IMR-90 (cell line): ENCODE results near the gene MROH8. TPM values are rescaled to one million over a fixed set of nuclear protein-coding genes. Genes with fewer than 3 reads are reported as not detected.

ENCODE experiments used
- ATAC-seq: fragments of 200-7000 bp; cut with Tn5 transposase; 2 replicates; pipeline ENCODE4 v1.9.1; 2020; ENCODE audit warnings: low read depth, mild to moderate bottlenecking, moderate library complexity
- BruUV-seq: library from RNA; stranded (reverse); fragments of 400-500 nt; replicated peaks from 2 replicates; lab custom pipeline; 2021; lab: Mats Ljungman, UMichigan
- CTCF ChIA-PET: fragments of 300-600 bp; formaldehyde crosslinking; extraction: SDS; loops from one replicate; lab custom pipeline; 2021; ENCODE audit warnings: antibody characterized with exemption; lab: Yijun Ruan, JAX
- POLR2A ChIA-PET: fragments of 300-600 bp; sonication (Branson Sonifier 250); formaldehyde crosslinking; loops from one replicate; lab custom pipeline; 2022; ENCODE audit warnings: antibody characterized with exemption; ENCODE audit not compliant: unreplicated experiment; lab: Charles Lee
- DNase-seq: peaks from one replicate; pipeline ENCODE4 v3.0.0; 2013
- H2AFZ ChIP-seq: replicated peaks from 2 replicates; pipeline ENCODE3; 2013; ENCODE audit warnings: low read length, mild to moderate bottlenecking; ENCODE audit not compliant: poor library complexity
- H2AK5ac ChIP-seq: 2 replicates; pipeline ENCODE4 v1.6.1; 2013; ENCODE audit warnings: low read depth, low read length, inconsistent platforms
- H2AK9ac ChIP-seq: replicated peaks from 2 replicates; pipeline ENCODE3; 2013; ENCODE audit warnings: mild to moderate bottlenecking, low read depth, low read length, moderate library complexity; ENCODE audit not compliant: poor library complexity
- H2BK120ac ChIP-seq: 2 replicates; pipeline ENCODE4 v1.6.1; 2013; ENCODE audit warnings: low read depth, low read length, inconsistent platforms
- H2BK15ac ChIP-seq: 3 replicates; pipeline ENCODE4 v1.6.1; 2013; ENCODE audit warnings: low read depth, low read length, inconsistent platforms
- H2BK20ac ChIP-seq: 2 replicates; pipeline ENCODE4 v1.6.1; 2013; ENCODE audit warnings: low read depth, mild to moderate bottlenecking, inconsistent platforms, low read length, moderate library complexity
- H2BK5ac ChIP-seq: 2 replicates; pipeline ENCODE4 v1.6.1; 2013; ENCODE audit warnings: mild to moderate bottlenecking, low read depth, low read length, inconsistent platforms; ENCODE audit not compliant: poor library complexity, severe bottlenecking
- H3K14ac ChIP-seq: replicated peaks from 2 replicates; pipeline ENCODE4 v1.6.1; 2013; ENCODE audit warnings: low read depth, low read length, inconsistent platforms
- H3K18ac ChIP-seq: 2 replicates; pipeline ENCODE4 v1.6.1; 2013; ENCODE audit warnings: low read depth, low read length, control low read depth
- H3K23ac ChIP-seq: 2 replicates; pipeline ENCODE4 v1.6.1; 2013; ENCODE audit warnings: low read depth, low read length, inconsistent platforms
- H3K27ac ChIP-seq: 2 replicates; pipeline ENCODE4 v1.5.1; 2013; ENCODE audit warnings: mild to moderate bottlenecking, control low read depth, low read length; ENCODE audit not compliant: insufficient read depth
- H3K27me3 ChIP-seq: 2 replicates; pipeline ENCODE4 v1.6.1; 2013; ENCODE audit warnings: low read length; ENCODE audit not compliant: control insufficient read depth, insufficient read depth
- H3K36me3 ChIP-seq: 2 replicates; pipeline ENCODE4 v1.6.1; 2013; ENCODE audit warnings: low read length, mixed read lengths; ENCODE audit not compliant: control insufficient read depth, insufficient read depth
- H3K4ac ChIP-seq: 2 replicates; pipeline ENCODE4 v1.6.1; 2013; ENCODE audit warnings: low read depth, low read length, inconsistent platforms
- H3K4me1 ChIP-seq: 2 replicates; pipeline ENCODE4 v1.6.1; 2013; ENCODE audit warnings: low read length, mixed read lengths; ENCODE audit not compliant: control insufficient read depth, insufficient read depth
- H3K4me2 ChIP-seq: 2 replicates; pipeline ENCODE4 v1.6.1; 2013; ENCODE audit warnings: low read depth, mild to moderate bottlenecking, control low read depth, low read length, moderate library complexity
- H3K4me3 ChIP-seq: 2 replicates; pipeline ENCODE4 v1.5.1; 2013; ENCODE audit warnings: low read depth, mild to moderate bottlenecking, control low read depth, low read length, moderate library complexity; ENCODE audit not compliant: insufficient read depth
- H3K56ac ChIP-seq: 2 replicates; pipeline ENCODE4 v1.6.1; 2013; ENCODE audit warnings: low read length, inconsistent platforms; ENCODE audit not compliant: insufficient read depth; ENCODE audit errors: extremely low read depth
- H3K79me1 ChIP-seq, 2 experiments: 2 replicates each; pipeline ENCODE4 v1.6.1; 2013; ENCODE audit warnings: low read length in 2 of 2, inconsistent platforms in 1 of 2, low read depth in 1 of 2
- H3K9ac ChIP-seq: 2 replicates; pipeline ENCODE4 v1.6.1; 2013; ENCODE audit warnings: low read depth, low read length, control low read depth
- H3K9me1 ChIP-seq: 2 replicates; pipeline ENCODE4 v1.6.1; 2013; ENCODE audit warnings: low read length, inconsistent platforms; ENCODE audit not compliant: insufficient read depth
- H3K9me3 ChIP-seq: 2 replicates; pipeline ENCODE4 v1.6.1; 2013; ENCODE audit warnings: low read length; ENCODE audit not compliant: control insufficient read depth, insufficient read depth
- H4K20me1 ChIP-seq: 2 replicates; pipeline ENCODE4 v1.6.1; 2013; ENCODE audit warnings: low read length, inconsistent platforms; ENCODE audit not compliant: insufficient read depth
- H4K5ac ChIP-seq: 2 replicates; pipeline ENCODE4 v1.6.1; 2013; ENCODE audit warnings: mild to moderate bottlenecking, low read depth, low read length, control low read depth
- H4K8ac ChIP-seq, 2 experiments: 2 replicates each; pipeline ENCODE4 v1.6.1; 2013; ENCODE audit warnings: low read depth in 2 of 2, low read length in 2 of 2, control low read depth in 1 of 2, inconsistent platforms in 1 of 2
- H4K91ac ChIP-seq: 2 replicates; pipeline ENCODE4 v1.6.1; 2013; ENCODE audit warnings: low read depth, low read length, inconsistent platforms; ENCODE audit not compliant: insufficient read depth
- CEBPB ChIP-seq: IDR thresholded peaks from 2 replicates; pipeline ENCODE4 v1.6.1; 2012; ENCODE audit warnings: low read depth, low read length, improper control_type of control experiment
- CHD1 ChIP-seq: IDR thresholded peaks from 2 replicates; pipeline ENCODE4 v1.6.1; 2012; ENCODE audit warnings: low read depth, low read length, improper control_type of control experiment
- CTCF ChIP-seq: conservative IDR thresholded peaks from 2 replicates; pipeline ENCODE4 v1.5.1; 2012; ENCODE audit warnings: mild to moderate bottlenecking, low read depth, low read length, improper control_type of control experiment
- RCOR1 ChIP-seq: IDR thresholded peaks from 2 replicates; pipeline ENCODE4 v1.6.1; 2012; ENCODE audit warnings: mild to moderate bottlenecking, low read length, improper control_type of control experiment; ENCODE audit not compliant: insufficient replicate concordance
- WGBS, 2 experiments: methylation state at CpG; one replicate each; pipeline versions ENCODE4 v1.1.5 to v1.1.7; 2013; ENCODE audit warnings: missing lambda C conversion rate in 2 of 2; ENCODE audit not compliant: insufficient read length in 1 of 2; ENCODE audit errors: extremely low coverage in 2 of 2; 5-methylcytosine and 5-hydroxymethylcytosine counted together
- dilution Hi-C: fragments of 300-500 bp; cut with HindIII; formaldehyde crosslinking; loops from one replicate; pipeline ENCODE4 v1.14.3; 2018; ENCODE audit warnings: low sequenced_read_pairs; ENCODE audit not compliant: unreplicated experiment
- in situ Hi-C: fragments of 300-500 bp; cut with MboI; formaldehyde crosslinking; loops from 3 replicates; pipeline ENCODE4 v1.14.3; 2019; ENCODE audit warnings: low sequenced_read_pairs, inconsistent platforms, mixed read lengths
- intact Hi-C: fragments of 100-400 bp; cut with micrococcal nuclease; formaldehyde crosslinking; loops from 2 replicates; pipeline ENCODE4 v1.10.0; 2022
- polyA plus RNA-seq, 3 experiments: library from polyadenylated mRNA; depleted of rRNA; stranded (reverse); fragments of >200 nt; gene quantifications; 2 replicates each; pipeline ENCODE4 v1.2.3, GENCODE V29; 2012; ENCODE audit warnings: low replicate concordance in 1 of 3
- total RNA-seq: library from RNA; depleted of rRNA; stranded (reverse); fragments of >200 nt; gene quantifications from 2 replicates; pipeline ENCODE4 v1.2.3, GENCODE V29; 2012; rRNA removed

Gene MROH8
- total and polyA plus RNA-seq, 2 of the 4 experiments (the other 2 are of a cell fraction): 1.3 to 1.8 TPM

- 100% methylated on average over 1 of the region's 4 CpGs; no CpG with 5 or more reads in 1 of the 2 experiments for WGBS, 2 experiments
- DNase-seq: peak; percentile 57
Observed at GRCh38 chr20:37053230-37053950, 126.0 kb downstream of the MROH8 start.

More at GRCh38 chr20:37053230-37053950, 126.0 kb downstream of the MROH8 start:
- intact Hi-C loops: no loop called here
- Histone ChIP-seq H3K4ac (no peak overlapping the region), H4K20me1 (no peaks in the 10 kb centered on the region), H2AK9ac (no peak overlapping the region), H3K14ac (no peak overlapping the region), H3K27ac (peak overlapping the region; percentile 29; the same call in 1 of the 2 replicates), H2AK5ac (no peak overlapping the region), H3K9me1 (0 out of 2 replicates have a peak, but pooled peaks cover 2% of the 10 kb centered on the region), H3K4me3 (no peak overlapping the region), H3K4me1 (peaks cover 2% of the 10 kb centered on the region; the same call in 1 of the 2 replicates), H3K18ac (no peak overlapping the region), H3K36me3 (peaks cover 10% of the 10 kb centered on the region), H2AFZ (no peak overlapping the region), H4K91ac (no peak overlapping the region), H4K8ac (no peak overlapping the region), H3K9me3 (no peaks in the 10 kb centered on the region), H2BK20ac (no peak overlapping the region), H3K4me2 (no peak overlapping the region; the same call in 1 of the 2 replicates), H4K5ac (no peak overlapping the region), H3K9ac (no peak overlapping the region), H2BK120ac (no peak overlapping the region), H3K27me3 (no peaks in the 10 kb centered on the region), H3K23ac (no peak overlapping the region), H2BK15ac (no peak overlapping the region), H3K79me1 (peaks cover 0 to 3% of the 10 kb centered on the region in 2 experiments; a peak in 1 of 4 replicates), H2BK5ac (peak overlapping the region; percentile 57), H3K56ac (no peak overlapping the region)
- no TSS peak for BruUV-seq
- POLR2A ChIA-PET: no interaction called here
- TF ChIP-seq RCOR1 (no peak), CEBPB (peak; percentile 51), CTCF (no peak), CHD1 (no peak)
- dilution Hi-C loops: no loop called here
- CTCF ChIA-PET: no interaction called here
- ATAC-seq: peak; percentile 76
- in situ Hi-C loops: no loop called here

Other genes starting within 250 kb of the MROH8 start
- gene SAMHD1, start 227.8 kb downstream of the MROH8 start, total RNA-seq: 14.9 and 19.7 TPM in 2 replicates
- gene SAMHD1, start 227.8 kb downstream of the MROH8 start, polyA plus RNA-seq (2012; rRNA removed): 5.5 and 6.3 TPM in 2 replicates
- gene RBL1, start 83.6 kb downstream of the MROH8 start, total RNA-seq: 7.5 and 10.8 TPM in 2 replicates
- 2.6 and 3.3 TPM in 2 replicates for gene RBL1, start 83.6 kb downstream of the MROH8 start, polyA plus RNA-seq (2012; rRNA removed)
- gene RPN2, start 218 bp downstream of the MROH8 start, total RNA-seq: 232 and 305 TPM in 2 replicates
- gene RPN2, start 218 bp downstream of the MROH8 start, polyA plus RNA-seq (2012; rRNA removed): 468 and 481 TPM in 2 replicates
- gene GHRH, start 82.3 kb upstream of the MROH8 start, total RNA-seq: not detected in 2 replicates
- not detected in 2 replicates for gene GHRH, start 82.3 kb upstream of the MROH8 start, polyA plus RNA-seq (2012; rRNA removed)
- gene MANBAL, start 110.1 kb upstream of the MROH8 start, total RNA-seq: 24.4 and 28.9 TPM in 2 replicates
- gene MANBAL, start 110.1 kb upstream of the MROH8 start, polyA plus RNA-seq (2012; rRNA removed): 98.6 and 109 TPM in 2 replicates
- 6.7 and 7.0 TPM in 2 replicates for gene SRC, start 166.6 kb upstream of the MROH8 start, total RNA-seq
- gene SRC, start 166.6 kb upstream of the MROH8 start, polyA plus RNA-seq (2012; rRNA removed): 19.8 and 24.2 TPM in 2 replicates